HG02870 (cell line): Measurements from ENCODE around the gene AAMP.
A peak's percentile ranks its signal among the peaks of the same experiment; 100 is the strongest.
"Not testable (repeated sequence)": the region's sequence is repeated elsewhere in the genome, so short reads cannot be mapped to it uniquely, and the experiment has no call there.

Experiments used
- ATAC-seq: cut with Tn5 transposase; IDR thresholded peaks from one replicate; pipeline ENCODE4 v1.9.1; 2021; ENCODE audit warnings: mild to moderate bottlenecking, moderate library complexity; ENCODE audit not compliant: unreplicated experiment

Gene AAMP, protein sequence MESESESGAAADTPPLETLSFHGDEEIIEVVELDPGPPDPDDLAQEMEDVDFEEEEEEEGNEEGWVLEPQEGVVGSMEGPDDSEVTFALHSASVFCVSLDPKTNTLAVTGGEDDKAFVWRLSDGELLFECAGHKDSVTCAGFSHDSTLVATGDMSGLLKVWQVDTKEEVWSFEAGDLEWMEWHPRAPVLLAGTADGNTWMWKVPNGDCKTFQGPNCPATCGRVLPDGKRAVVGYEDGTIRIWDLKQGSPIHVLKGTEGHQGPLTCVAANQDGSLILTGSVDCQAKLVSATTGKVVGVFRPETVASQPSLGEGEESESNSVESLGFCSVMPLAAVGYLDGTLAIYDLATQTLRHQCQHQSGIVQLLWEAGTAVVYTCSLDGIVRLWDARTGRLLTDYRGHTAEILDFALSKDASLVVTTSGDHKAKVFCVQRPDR

DNA sequence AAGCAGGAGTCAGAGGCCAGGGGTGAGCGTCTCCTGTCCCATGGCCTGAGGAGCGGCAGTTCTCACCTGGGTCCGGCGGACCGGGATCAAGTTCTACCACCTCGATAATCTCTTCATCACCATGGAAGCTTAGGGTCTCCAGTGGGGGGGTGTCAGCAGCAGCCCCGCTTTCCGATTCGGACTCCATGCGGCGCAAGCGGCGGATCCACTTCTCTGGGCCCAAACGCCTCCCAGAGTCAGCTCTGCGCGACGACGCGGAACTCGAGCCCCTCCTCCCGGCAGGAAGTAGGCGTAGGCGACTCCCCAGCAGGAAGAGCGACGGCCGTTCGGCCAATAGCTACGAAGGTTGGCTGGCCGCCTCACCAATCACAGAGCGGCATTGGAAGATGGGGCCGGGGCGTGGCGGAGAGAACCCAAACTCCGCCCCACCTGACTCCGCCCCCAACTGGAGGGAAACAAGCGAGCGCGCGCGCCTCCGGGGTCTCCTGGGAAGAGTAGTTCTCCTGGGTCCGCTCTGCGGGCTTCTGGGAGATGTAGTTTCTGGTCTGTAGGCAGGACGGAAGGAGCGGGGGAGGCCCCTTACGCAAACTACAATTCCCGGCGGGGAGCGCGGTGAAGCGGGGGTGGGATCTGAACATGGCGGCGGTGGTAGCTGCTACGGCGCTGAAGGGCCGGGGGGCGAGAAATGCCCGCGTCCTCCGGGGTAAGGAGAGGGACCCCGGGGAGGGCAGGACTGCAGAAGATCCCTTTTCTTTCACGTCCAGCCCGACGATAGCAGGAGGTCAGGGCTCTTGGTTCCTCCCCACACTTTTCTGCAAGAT lies at the start of gene AAMP, which contains the start of gene PNKD:
Gene AAMP (minus strand): TSS at position 238 of the 821 bp plus-strand sequence. CDS start 51 bp downstream, at position 187.
Gene PNKD (plus strand): TSS at position 620 of the 821 bp plus-strand sequence. CDS start 17 bp downstream, at position 637.
- ATAC-seq = peak; percentile 86

DNA sequence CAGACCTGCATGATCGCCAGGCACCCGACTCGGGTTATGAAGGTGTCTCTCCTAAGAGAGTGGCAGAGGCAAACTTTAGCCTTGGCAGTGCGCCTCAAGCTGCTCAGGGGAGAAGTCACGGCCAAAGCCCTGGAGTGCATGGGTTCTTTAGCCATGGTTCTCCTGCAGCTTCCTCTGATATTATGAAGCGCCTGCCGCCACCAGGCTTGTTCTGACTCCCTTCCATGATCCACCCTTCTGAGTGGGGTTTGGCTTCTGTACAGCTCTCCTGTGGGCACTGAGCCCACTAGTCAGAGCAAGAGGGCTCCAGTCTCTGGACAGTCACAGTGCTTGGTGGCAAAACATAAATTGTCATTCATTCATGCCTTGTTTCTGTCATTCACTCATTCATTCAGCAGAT lies 48.3 kb upstream of the AAMP start:
- ATAC-seq = no peak

DNA sequence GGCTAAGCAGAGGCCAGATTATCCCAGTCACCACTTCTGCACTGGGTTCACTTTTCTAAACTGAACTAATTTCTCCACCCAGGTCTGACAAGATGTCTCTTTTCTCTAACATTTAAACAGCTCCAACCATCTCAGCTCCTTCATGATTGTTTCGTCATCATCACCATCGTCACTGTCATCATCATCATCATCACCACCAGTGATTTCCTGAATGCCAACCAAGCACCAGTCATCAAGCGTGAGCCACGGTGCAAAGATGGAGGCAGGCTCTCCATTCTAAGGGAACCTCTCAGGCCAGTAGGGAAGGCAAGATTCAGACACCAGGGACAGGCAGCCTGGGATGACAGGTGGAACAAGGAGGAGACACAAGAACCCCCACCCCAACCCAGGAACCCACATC lies 47.9 kb upstream of the AAMP start:
- no peak for ATAC-seq

DNA sequence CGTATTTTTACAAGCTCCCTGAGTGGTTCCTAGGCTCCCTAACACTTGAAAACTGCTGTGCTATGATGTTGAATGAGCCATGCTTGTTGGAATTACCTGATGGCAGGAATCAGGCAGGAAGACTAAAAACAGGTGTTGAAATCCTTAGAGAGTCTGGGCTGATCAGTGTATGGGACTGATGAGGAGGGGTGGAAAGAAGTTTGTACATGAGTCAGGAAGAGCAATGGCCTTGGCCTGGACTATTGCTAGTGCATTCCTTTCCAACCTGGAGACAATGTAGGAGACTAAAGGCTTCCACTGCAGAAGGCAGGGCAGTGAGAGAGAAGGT lies 47.3 kb upstream of the AAMP start:
- no peak for ATAC-seq

DNA sequence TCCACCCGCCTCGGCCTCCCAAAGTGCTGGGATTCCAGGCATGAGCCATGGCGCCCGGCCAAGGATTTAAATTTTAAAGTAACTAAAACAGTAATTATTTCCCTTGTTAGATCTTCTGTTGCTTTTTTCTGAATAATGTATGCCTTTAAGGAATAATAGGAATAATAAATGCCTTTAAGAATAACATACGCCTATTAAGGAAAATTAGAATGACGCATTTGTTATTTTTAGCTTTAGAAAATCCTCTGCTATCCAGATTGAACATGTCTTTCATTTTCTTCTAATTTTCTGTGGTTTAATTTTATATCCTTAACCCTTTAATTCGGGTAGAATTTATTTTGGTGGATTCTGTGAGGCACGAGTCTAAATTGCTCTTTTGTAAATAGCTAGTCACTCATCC lies 45.5 kb upstream of the AAMP start:
- no peak for ATAC-seq

DNA sequence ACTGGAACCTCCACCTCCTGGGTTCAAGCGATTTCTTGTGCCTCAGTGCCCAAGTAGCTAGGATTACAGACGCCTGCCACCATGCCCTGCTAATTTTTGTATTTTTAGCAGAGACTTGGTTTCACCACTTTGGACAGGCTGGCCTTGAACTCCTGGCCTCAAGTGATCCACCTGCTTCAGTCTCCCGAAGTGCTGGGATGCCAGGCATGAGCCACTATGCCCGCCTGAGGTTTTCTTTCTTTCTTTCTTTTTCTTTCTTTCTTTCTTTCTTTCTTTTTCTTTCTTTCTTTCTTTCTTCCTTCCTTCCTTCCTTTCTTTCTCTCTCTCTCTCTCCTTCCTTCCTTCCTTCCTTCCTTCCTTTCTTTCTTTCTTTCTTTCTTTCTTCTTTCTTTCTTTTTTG lies 44.8 kb upstream of the AAMP start:
- not testable (repeated sequence) for ATAC-seq

DNA sequence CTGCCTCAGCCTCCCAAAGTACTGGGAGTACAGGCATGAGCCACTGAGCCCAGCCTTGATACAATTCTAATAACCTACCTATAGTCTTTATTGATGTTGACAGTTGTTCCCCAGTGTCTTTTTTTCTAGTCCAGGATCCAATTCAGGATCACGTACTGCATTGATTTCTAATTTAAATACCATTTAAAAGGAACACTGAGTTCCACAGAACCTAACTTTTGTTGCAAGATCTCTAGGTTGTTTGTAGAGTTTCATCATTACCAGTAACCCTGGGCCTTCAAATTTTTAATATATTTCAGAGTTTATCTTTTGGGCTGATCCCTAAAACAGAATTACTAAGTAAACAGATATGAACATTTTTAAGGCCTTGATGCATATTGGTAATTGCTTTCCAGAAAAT lies 43.4 kb upstream of the AAMP start:
- ATAC-seq = no peak

DNA sequence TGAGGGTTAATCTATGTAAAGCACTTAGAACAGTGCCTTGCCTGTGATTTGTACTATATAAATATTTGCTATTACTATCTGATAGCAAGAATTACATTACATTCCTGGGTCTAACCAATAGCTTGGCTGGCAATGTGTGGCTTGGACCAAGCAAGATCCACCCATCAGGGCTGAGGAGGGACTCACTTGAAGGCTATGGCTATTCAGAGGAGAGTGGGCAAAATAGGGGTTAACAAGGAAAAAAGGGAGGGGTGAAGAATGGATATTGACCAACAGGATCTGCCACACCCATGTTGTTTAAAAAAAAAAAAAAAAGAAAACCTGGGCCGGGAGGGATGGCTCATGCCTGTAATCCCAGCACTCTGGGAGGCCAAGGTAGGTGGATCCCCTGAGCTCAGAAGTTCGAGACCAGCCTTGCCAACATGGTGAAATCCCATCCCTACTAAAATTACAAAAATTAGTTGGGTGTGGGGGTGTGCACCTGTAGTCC lies 42.4 kb upstream of the AAMP start:
- no peak for ATAC-seq

DNA sequence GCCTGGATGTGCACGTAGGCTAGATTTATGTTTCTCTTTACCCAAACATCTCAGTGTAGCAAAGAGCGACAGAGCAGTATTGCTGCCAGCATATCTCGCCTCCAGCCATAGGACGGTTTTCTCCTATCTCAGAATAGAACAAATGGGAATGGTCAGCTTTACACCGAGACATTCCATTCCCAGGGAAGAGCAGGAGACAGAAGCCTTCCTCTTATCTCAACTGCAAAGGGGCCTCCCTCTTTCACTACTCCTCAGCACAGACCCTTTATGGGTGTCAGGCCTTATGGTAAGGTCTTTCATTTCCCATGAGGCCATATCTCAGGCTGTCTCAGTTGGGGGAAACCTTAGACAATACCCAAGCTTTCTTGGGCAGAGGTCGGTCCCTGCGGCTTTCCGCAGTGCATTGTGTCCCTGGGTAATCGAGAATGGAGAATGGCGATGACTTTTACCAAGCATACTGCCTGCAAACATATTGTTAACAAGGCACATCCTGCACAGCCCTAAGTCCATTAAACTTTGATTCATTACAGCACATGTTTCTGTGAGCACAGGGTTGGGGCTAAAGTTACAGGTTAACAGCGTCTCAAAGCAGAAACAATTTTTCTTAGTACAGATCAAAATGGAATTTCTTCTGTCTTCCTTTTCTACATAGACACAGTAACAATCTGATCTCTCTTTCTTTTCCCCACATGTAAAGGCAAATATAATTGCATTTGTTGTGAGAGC lies 41.8 kb upstream of the AAMP start:
- ATAC-seq = not testable (repeated sequence)

DNA sequence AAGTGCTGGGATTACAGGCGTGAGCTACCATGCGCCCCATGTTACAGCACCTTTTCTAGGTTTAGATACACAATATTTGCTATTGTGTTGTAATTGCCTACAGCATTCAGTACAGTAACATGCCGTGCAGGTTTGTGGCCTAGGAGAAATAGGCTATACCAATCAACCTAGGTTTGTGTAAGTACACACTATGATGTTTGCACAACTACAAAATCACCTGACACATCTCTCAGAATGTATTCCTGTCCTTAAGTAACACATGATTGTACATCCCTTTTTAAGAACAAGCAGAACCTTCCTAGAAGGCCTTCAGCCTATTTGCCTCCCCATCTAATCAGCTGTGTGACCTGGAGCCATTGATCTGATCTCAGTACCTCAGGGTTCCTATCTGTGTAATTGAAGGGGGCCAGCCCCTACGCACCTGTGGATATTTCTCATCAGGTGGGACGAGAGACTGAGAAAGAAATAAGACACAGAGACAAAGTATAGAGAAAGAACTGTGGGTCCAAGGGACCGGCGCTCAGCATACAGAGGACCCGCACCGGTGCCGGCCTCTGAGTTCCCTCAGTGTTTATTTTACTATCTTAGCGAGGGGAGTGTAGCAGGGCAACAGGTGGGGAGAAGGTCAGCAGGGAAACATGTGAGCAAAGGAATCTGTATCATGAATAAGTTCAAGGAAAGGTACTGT lies 41.1 kb upstream of the AAMP start:
- ATAC-seq = no peak

DNA sequence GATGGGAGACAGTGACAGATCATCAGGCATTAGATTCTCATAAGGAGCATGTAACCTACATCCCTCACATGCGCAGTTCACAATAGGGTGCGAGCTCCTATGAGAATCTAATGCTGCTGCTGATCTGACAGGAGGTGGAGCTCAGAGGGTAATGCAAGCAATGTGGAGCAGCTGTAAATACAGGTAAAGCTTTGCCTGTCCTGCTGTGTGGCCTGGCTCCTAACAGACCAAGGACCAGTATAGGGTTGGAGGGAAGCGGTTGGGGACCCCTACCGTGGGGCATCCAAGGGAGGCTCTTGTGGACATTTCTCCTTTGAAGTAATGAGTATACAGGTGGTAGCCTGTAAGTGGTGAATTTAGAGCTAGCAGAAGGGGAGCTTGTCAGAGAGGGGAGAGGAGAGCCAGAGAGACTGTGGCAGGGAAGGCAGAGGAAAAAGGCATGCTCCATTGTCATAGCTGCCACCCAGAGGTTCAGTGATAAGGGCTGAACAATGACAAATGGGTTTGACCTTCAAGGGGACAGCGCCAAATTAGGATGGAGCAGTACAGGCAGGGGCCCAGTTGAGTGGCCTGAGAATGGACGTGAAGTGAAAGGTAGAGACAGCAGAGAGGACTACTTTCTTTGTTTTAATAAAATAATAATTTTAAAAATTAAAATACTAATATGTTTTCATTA lies 37.6 kb upstream of the AAMP start:
- no peak for ATAC-seq

DNA sequence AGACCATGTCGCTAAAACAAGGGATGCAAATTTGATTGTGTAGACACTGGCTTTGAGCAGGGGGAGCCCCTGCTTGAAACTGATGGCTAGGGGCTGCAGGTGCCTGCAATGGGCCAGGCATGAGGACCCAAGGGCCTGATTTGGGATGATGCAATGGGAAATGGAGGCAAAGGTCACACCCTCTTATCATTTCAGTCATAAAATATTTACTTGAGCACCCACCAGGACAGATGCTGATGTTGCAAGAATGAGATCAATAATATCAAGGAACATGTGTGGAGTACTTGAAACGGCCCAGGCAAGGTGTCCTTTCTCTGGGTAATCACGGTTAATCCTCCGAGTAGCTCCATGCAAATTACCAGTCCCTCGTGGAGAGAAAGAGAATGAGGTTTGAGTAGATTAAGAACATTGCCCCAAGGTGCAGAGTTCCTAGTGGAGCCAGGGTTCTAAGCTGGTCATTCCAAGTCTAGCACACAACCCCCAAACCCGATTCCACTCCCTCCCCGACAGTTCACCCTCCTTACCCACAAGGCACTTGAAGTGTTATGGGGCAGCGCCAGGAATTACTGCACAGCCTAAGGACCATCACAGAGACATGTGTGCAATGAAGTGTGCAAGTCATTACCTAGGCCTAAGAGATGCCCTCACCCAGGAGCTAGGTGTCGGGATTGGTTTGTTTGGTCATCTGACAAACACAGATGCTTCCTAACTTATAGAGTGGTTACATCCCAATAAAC lies 36.4 kb upstream of the AAMP start:
- ATAC-seq = no peak

DNA sequence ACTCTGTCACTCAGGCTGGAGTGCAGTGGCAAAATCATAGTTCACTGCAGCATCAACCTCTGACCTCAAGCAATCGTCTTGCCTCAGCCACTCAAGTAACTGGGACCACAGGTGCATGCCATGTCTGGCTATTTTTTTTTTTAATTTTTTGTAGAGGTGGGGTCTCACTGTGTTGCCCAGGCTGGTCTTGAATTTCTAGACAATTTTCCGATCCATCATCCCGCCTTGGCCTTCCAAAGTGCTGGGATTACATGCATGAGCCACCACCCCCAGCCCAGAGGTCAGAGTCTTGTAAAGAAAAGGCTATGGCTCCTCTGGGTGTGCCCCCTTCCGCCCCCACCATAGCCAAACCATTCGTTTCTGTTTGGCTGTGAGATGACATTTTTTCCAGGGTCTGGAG lies 35.4 kb upstream of the AAMP start:
- ATAC-seq = no peak

DNA sequence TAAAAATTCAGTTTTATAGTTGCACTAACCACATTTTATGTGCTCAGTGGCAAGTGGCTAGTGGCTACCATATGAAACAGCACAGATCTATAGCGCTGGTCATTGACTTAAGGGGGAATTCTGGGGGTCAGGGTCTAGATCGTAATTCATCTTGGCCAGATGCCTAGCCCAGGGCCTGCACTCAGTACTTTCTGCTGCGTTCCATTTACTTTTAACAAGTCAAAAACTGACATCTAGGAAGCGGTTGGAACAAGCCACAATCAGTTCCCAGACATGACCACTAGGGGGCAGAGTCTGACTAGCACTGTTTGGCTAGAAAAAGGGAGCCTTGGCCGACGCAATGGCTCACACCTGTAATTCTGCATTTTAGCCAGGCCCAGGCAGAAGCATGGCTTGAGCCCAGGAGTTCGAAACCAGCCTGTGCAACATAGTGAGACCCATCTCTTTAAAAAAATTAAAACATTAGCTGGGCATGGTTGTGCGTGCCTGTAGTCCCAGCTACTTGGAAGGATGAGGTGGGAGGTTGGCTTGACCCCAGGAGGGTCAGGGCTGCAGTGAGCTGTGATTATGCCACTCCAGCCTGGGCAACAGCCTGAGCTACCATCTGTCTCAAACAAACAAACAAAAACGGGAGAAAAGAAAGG lies 31.4 kb upstream of the AAMP start:
- ATAC-seq = no peak

DNA sequence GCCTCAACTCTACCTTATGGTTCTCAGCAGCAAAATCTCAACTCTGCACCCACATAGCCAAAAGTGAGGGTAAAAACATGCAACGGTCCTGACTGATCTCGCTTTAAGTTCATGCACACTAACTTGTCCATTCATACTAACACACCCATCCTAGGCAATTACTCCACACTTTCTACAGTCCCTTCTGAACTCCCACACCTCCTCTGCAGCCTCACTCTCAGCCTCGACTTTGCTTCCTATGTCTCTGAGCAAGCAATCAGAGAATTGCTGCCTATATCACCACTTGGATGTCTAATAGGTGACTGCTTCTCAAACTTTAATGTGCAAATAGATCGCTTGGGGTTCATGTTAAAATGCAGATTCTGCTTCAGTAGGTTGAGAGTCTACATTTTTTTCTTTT lies 30.2 kb upstream of the AAMP start:
- no peak for ATAC-seq

DNA sequence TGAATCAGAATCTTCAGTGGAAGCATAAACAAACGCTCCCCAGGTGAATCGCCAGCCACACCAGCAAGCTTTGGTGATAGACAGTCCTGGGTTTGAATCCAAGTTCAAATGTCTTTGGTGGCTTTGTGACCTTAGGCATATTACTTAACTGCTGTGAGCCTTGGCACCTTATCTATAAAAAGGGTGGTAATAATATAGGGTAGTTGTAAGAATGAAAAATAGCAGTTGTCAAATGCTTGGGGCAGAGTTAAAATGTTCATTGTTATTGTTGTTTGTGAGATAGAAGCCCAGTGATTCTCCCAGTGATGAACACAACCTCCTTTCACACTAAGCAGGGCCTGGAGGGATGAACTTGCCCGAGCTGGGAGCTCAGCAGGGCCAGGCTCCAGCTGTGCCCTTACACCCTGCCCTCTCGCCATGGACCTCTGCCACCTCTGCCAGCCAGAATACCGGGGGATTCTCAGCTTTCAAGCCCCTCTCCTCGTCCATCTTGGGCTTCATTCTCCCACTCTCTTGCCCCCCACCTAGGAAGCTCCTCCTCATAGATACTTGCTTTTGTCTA lies 28.5 kb upstream of the AAMP start:
- ATAC-seq = no peak

DNA sequence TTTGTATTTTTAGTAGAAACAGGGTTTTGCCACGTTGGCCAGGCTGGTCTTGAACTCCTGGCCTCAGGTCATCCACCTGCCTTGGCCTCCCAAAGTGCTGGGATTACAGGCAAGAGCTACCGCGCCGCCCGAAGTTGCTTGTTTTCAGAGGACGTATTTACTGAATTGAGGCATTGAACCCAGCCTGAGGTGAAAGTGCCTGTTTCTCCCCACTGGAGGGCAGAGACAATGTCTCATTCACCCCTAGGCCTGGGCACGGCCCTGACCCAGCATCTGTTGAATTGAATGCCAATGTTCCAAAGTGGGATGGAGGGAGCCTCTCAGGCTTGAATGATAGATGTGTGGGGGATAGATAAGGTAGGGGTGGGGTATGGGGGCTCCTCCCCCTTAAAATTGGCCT lies 26.9 kb upstream of the AAMP start:
- no peak for ATAC-seq

DNA sequence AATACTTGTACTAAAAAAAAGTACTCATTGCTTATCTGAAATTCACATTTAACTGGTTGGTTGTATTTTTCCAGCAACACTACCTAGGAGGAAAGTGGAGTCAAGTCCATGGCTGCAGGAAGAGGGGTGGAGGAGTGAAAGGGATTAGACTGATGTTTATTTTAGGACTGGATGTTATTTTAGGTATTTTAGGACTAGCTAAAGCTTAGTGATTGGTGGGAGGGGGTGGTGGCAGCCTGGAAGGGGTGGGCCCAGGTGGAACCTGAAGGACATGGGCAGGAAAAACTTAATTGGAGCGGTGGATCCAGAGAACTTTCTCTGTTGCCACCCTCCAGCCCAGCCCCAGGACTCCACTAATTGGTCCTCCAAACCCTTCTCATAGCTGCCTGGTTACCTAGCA lies 26.3 kb upstream of the AAMP start:
- no peak for ATAC-seq

DNA sequence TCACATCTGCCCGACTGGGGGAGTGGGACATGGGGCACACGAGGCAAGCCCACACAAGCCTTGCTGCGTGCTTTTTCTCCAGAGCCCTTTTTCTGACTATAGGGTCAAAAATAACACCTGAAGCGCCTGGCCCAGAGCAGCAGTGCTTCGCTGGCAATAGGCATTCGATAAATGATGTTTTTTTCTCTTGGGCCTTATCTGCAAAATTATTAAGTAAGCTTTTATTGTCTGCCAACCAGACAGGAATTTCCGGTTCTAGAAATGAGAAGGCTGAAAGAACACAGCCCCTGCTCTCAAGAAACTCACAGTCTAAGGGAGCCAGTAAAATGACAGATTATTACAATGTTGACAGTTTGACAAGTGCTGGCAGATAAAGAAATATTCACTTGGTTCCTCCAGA lies 25.1 kb upstream of the AAMP start:
- ATAC-seq = no peak
